A673 (cell line): ENCODE measurements around the gene NDST4. TPM values are rescaled to one million over a fixed set of nuclear protein-coding genes. Genes with fewer than 3 reads are reported as not detected.

Experiments used
- BruUV-seq: library from RNA; stranded (reverse); fragments of 400-500 nt; replicated peaks from 2 replicates; lab custom pipeline; 2021; lab: Mats Ljungman, UMichigan
- CTCF ChIA-PET: fragments of 300-600 bp; sonication (Branson Sonifier 250); formaldehyde crosslinking; loops from one replicate; lab custom pipeline; 2022; ENCODE audit warnings: antibody characterized with exemption; lab: Charles Lee
- POLR2A ChIA-PET: fragments of 300-600 bp; sonication (Branson Sonifier 250); formaldehyde crosslinking; loops from one replicate; lab custom pipeline; 2022; ENCODE audit warnings: antibody characterized with exemption; ENCODE audit not compliant: low non-redundant PET; lab: Charles Lee
- DNase-seq: peaks from one replicate; pipeline ENCODE4 v3.0.0-alpha.2; 2015; ENCODE audit warnings: low spot score
- H3K27ac ChIP-seq: fragments of 200-600 bp; sonication (generic); 2 replicates; pipeline ENCODE4 v1.5.1; 2016; ENCODE audit warnings: mixed run types, low read depth, mild to moderate bottlenecking, mixed read lengths, antibody characterized with exemption, low read length; ENCODE audit not compliant: poor library complexity, severe bottlenecking
- H3K27me3 ChIP-seq: fragments of 200-600 bp; sonication (generic); replicated peaks from 2 replicates; pipeline ENCODE4 v1.6.1; 2017; ENCODE audit warnings: mixed run types, low read depth, mild to moderate bottlenecking, mixed read lengths, antibody characterized with exemption, low read length; ENCODE audit not compliant: insufficient read depth, poor library complexity
- H3K36me3 ChIP-seq: fragments of 200-600 bp; sonication (generic); 2 replicates; pipeline ENCODE4 v1.6.1; 2016; ENCODE audit warnings: mixed run types, mild to moderate bottlenecking, mixed read lengths, antibody characterized with exemption, low read length; ENCODE audit not compliant: insufficient read depth, poor library complexity, severe bottlenecking
- H3K4me1 ChIP-seq: fragments of 200-600 bp; sonication (generic); 2 replicates; pipeline ENCODE4 v1.6.1; 2017; ENCODE audit warnings: mixed run types, mild to moderate bottlenecking, mixed read lengths, antibody characterized with exemption, low read length; ENCODE audit not compliant: insufficient read depth, poor library complexity, severe bottlenecking
- H3K4me3 ChIP-seq: fragments of 200-600 bp; sonication (generic); 2 replicates; pipeline ENCODE4 v1.5.1; 2016; ENCODE audit warnings: low read depth, mixed run types, mild to moderate bottlenecking, mixed read lengths, low read length; ENCODE audit not compliant: poor library complexity, severe bottlenecking
- H3K9me3 ChIP-seq: fragments of 200-600 bp; sonication (generic); 2 replicates; pipeline ENCODE4 v1.6.1; 2016; ENCODE audit warnings: mixed run types, low read depth, mild to moderate bottlenecking, mixed read lengths, antibody characterized with exemption, low read length; ENCODE audit not compliant: poor library complexity, severe bottlenecking
- CTCF ChIP-seq: fragments of 300-800, 200-600 bp; sonication (generic); conservative IDR thresholded peaks from 2 replicates; pipeline ENCODE4 v1.5.1; 2017; ENCODE audit warnings: low read depth, mild to moderate bottlenecking, antibody characterized with exemption, low read length, moderate library complexity, mixed read lengths
- EZH2 ChIP-seq: fragments of 200-600 bp; sonication (generic); IDR thresholded peaks from 2 replicates; pipeline ENCODE4 v1.6.1; 2017; ENCODE audit warnings: borderline replicate concordance, low read depth, mild to moderate bottlenecking, mixed read lengths, antibody characterized with exemption, low read length; ENCODE audit not compliant: poor library complexity, severe bottlenecking
- intact Hi-C: fragments of 100-400 bp; cut with micrococcal nuclease; formaldehyde crosslinking; loops from one replicate; pipeline ENCODE4 v1.10.0; 2022; ENCODE audit not compliant: unreplicated experiment
- total RNA-seq: library from RNA; stranded (reverse); gene quantifications from 2 replicates; pipeline ENCODE4 v1.2.3, GENCODE V29; 2021

The NDST4 gene
- total RNA-seq, 1 experiment from 2014 or later = 32.8 TPM

DNA sequence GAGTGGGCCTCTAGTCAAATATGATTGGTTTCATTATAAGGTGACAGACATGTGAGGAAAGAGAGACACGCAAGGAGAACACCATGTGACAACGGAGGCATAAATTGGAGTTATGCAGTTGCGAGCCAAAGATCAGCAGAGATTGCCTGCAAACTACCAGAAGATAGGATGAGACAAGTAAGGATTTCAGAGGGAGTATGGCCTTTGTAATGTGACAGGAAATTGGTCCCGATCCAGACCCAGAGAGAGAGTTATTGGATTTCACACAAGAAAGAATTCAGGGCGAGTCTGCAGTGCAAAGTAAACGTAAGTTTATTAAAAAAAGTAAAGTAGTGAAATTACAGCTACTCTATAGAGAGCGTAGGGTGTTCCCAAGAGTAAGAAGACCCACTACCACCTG is 35.7 kb upstream of the NDST4 start:
- Histone ChIP-seq H3K36me3 (no peaks in the 10 kb centered on the region), H3K4me3 (no peak overlapping the region), H3K9me3 (no peaks in the 10 kb centered on the region), H3K27me3 (no peaks in the 10 kb centered on the region), H3K27ac (no peak overlapping the region), H3K4me1 (no peaks in the 10 kb centered on the region)
- ChIA-PET CTCF (no interaction called here), POLR2A (no interaction called here)
- no TSS peak for BruUV-seq
- no peak for DNase-seq
- TF ChIP-seq CTCF (no peak), EZH2 (no peak)
- intact Hi-C loops = no loop called here

GRCh38 chr4:115145393-115146160 is 32.2 kb upstream of the NDST4 start:
- CTCF ChIA-PET = no interaction called here
- intact Hi-C loops = no loop called here
- no peaks in the 10 kb centered on the region for H3K27me3 ChIP-seq
- no peaks in the 10 kb centered on the region for H3K36me3 ChIP-seq
- no TSS peak for BruUV-seq
- TF ChIP-seq EZH2 = no peak
- TF ChIP-seq CTCF = no peak
- H3K9me3 ChIP-seq = no peaks in the 10 kb centered on the region
- no peak overlapping the region for H3K4me3 ChIP-seq
- no peak overlapping the region for H3K27ac ChIP-seq
- H3K4me1 ChIP-seq = no peaks in the 10 kb centered on the region
- DNase-seq = no peak
- POLR2A ChIA-PET = no interaction called here

DNA sequence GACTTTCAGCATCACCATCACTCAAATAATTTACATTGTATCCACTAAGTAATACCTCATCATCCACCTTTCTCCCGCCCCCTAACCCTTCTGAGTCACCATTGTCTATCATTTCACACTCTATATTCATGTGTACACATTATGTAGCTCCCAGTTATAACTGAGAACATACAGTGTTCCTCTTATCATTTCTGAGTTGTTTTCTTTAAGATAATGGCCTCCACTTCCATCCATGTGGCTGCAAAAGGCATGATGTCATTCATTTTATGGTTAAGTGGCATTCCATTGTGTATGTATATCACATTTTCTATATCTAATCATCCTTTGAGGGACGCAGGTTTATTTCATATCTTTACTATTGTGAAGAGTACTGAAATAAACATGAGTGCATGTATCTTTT is 14.6 kb upstream of the NDST4 start:
- H3K4me3 ChIP-seq = no peak overlapping the region
- no peaks in the 10 kb centered on the region for H3K27me3 ChIP-seq
- TF ChIP-seq EZH2 = no peak
- TF ChIP-seq CTCF = no peak
- H3K27ac ChIP-seq = no peak overlapping the region
- CTCF ChIA-PET = no interaction called here
- no peaks in the 10 kb centered on the region for H3K9me3 ChIP-seq
- peaks cover 13% of the 10 kb centered on the region for H3K4me1 ChIP-seq
- no peak for DNase-seq
- no TSS peak for BruUV-seq
- POLR2A ChIA-PET = no interaction called here
- H3K36me3 ChIP-seq = no peaks in the 10 kb centered on the region
- intact Hi-C loops = loop anchor here (10.0 kb wide), 1 partner anchor 407 kb away; no protein-coding TSS in a partner anchor
